ENCODE measurements around the gene ARID2.

DNA sequence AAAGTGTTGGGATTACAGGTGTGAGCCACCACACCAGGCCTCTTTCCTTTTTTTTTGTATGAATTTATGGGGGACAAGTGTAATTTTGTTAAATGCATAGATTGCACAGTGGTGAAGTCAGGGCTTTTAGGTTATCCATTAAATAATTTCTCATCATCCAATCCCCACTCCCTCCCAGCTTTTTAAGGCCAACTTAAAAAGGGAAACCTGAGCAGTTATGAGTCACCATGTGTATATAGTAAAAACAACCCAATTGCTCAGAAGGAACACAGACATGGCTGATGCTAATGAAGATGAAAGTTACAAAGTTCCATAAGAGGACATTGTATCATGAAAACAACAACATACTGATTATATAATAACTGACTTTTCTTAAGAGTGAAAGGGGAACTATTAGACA lies 25.6 kb upstream of the ARID2 start:
- TF ChIP-seq, protein P1, sequence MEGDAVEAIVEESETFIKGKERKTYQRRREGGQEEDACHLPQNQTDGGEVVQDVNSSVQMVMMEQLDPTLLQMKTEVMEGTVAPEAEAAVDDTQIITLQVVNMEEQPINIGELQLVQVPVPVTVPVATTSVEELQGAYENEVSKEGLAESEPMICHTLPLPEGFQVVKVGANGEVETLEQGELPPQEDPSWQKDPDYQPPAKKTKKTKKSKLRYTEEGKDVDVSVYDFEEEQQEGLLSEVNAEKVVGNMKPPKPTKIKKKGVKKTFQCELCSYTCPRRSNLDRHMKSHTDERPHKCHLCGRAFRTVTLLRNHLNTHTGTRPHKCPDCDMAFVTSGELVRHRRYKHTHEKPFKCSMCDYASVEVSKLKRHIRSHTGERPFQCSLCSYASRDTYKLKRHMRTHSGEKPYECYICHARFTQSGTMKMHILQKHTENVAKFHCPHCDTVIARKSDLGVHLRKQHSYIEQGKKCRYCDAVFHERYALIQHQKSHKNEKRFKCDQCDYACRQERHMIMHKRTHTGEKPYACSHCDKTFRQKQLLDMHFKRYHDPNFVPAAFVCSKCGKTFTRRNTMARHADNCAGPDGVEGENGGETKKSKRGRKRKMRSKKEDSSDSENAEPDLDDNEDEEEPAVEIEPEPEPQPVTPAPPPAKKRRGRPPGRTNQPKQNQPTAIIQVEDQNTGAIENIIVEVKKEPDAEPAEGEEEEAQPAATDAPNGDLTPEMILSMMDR (IDR thresholded peaks at IDR 0.05) = no peak
- TF ChIP-seq ZFX (IDR thresholded peaks at IDR 0.05; ENCODE audit: borderline replicate concordance) = no peak

Measured in 22Rv1 (cell line).